K562 (cell line): Measurements from ENCODE around the gene EVI5. TPM values are rescaled to one million over a fixed set of nuclear protein-coding genes. Genes with fewer than 3 reads are reported as not detected.

Experiments used
- ATAC-seq: fragments of 200-7000 bp; cut with Tn5 transposase; 3 replicates; pipeline ENCODE4 v1.9.1; 2020; ENCODE audit warnings: moderate library complexity
- BruUV-seq: library from RNA; stranded (reverse); fragments of 400-500 nt; replicated peaks from 2 replicates; lab custom pipeline; 2021; lab: Mats Ljungman, UMichigan
- CTCF ChIA-PET: fragments of 300-600 bp; formaldehyde crosslinking; extraction: SDS; loops from one replicate; lab custom pipeline; 2021; ENCODE audit warnings: low intra/inter-chr PET ratio; lab: Yijun Ruan, JAX
- POLR2A ChIA-PET: fragments of 300-600, 350-650 bp; sonication (Branson Sonifier 250); formaldehyde crosslinking; extraction: SDS; loops from one replicate; lab custom pipeline; 2021; ENCODE audit warnings: antibody characterized with exemption, inconsistent platforms; lab: Yijun Ruan, JAX
- DNase-seq, 4 experiments: peaks; one replicate each; pipeline versions ENCODE4 v3.0.0 to v3.0.0-alpha.2; 2011 to 2018; ENCODE audit warnings: low spot score in 3 of 4, mixed read lengths in 3 of 4; ENCODE audit errors: extremely low read depth in 1 of 4
- FAIRE-seq: peaks from 2 replicates; lab custom pipeline; 2011; peaks lifted over from hg19 to GRCh38; lab: Jason Lieb, UNC
- H2AFZ ChIP-seq: 2 replicates; pipeline ENCODE4 v1.6.0; 2011; ENCODE audit warnings: low read depth, low read length, control low read depth, inconsistent platforms
- H3K27ac ChIP-seq: fragments of 200-600 bp; 3 replicates; pipeline ENCODE4 v1.8.0; 2011; ENCODE audit warnings: low read depth, mild to moderate bottlenecking, control low read depth, inconsistent platforms, low read length, moderate library complexity, mixed read lengths; ENCODE audit errors: extremely low read depth
- H3K27me3 ChIP-seq, 2 experiments: fragments of 300-600 bp in 1 of 2; 2 replicates in 1 of 2; 3 replicates in 1 of 2; pipeline versions ENCODE4 v1.6.0 to v1.8.0; 2011; ENCODE audit warnings: inconsistent platforms in 2 of 2, low read length in 2 of 2, mild to moderate bottlenecking in 1 of 2, mixed read lengths in 1 of 2, moderate library complexity in 1 of 2; ENCODE audit not compliant: control insufficient read depth in 2 of 2, insufficient read depth in 2 of 2
- H3K36me3 ChIP-seq: fragments of 300-600 bp; 3 replicates; pipeline ENCODE4 v1.8.0; 2011; ENCODE audit warnings: mild to moderate bottlenecking, low read length, inconsistent platforms; ENCODE audit not compliant: control insufficient read depth, insufficient read depth
- H3K4me1 ChIP-seq, 2 experiments: fragments of 200-600 bp in 1 of 2; replicated peaks in 1 of 2; 2 replicates in 1 of 2; 3 replicates in 1 of 2; pipeline versions ENCODE4 v1.5.1 to v1.8.0; 2011; ENCODE audit warnings: inconsistent platforms in 2 of 2, low read length in 2 of 2, mild to moderate bottlenecking in 1 of 2, mixed read lengths in 1 of 2, moderate library complexity in 1 of 2; ENCODE audit not compliant: control insufficient read depth in 2 of 2, insufficient read depth in 2 of 2
- H3K4me2 ChIP-seq: 2 replicates; pipeline ENCODE4 v1.6.1; 2011; ENCODE audit warnings: low read length, control low read depth, inconsistent platforms, mixed read lengths; ENCODE audit not compliant: insufficient read depth
- H3K4me3 ChIP-seq: fragments of 200-600 bp; sonication (generic), shearing (Covaris generic); 2 replicates; pipeline ENCODE4 v1.5.1; 2016; ENCODE audit warnings: control low read depth, inconsistent platforms
- H3K79me2 ChIP-seq: fragments of 200-600 bp; 3 replicates; pipeline ENCODE4 v1.8.0; 2011; ENCODE audit warnings: low read length, inconsistent platforms; ENCODE audit not compliant: control insufficient read depth, insufficient read depth
- H3K9ac ChIP-seq, 2 experiments: 2 replicates each; pipeline versions ENCODE4 v1.6.0 to v1.6.1; 2011; ENCODE audit warnings: low read depth in 2 of 2, low read length in 2 of 2, control low read depth in 1 of 2, inconsistent platforms in 1 of 2, mild to moderate bottlenecking in 1 of 2, mixed read lengths in 1 of 2; ENCODE audit not compliant: insufficient read depth in 1 of 2
- H3K9me1 ChIP-seq: one replicate; pipeline ENCODE4 v1.6.0; 2011; ENCODE audit warnings: inconsistent platforms, mild to moderate bottlenecking, low read length, moderate library complexity; ENCODE audit not compliant: control insufficient read depth, insufficient read depth
- H3K9me3 ChIP-seq: replicated peaks from 2 replicates; pipeline ENCODE4 v1.5.1; 2011; ENCODE audit warnings: low read depth, low read length, inconsistent platforms; ENCODE audit not compliant: control insufficient read depth, insufficient read depth
- H4K20me1 ChIP-seq: replicated peaks from 2 replicates; pipeline ENCODE4 v1.6.1; 2011; ENCODE audit warnings: low read length, inconsistent platforms, mixed read lengths; ENCODE audit not compliant: control insufficient read depth, insufficient read depth
- CBX5 ChIP-seq: IDR thresholded peaks from 2 replicates; pipeline ENCODE4 v1.6.1; 2014; ENCODE audit warnings: low read depth, borderline replicate concordance
- CEBPG ChIP-seq, 3 experiments: fragments of 200-800 bp in 1 of 3; sonication (Bioruptor generic) in 1 of 3; sonication (generic) in 1 of 3; formaldehyde crosslinking in 1 of 3; IDR thresholded peaks in 2 of 3; conservative IDR thresholded peaks in 1 of 3; 2 replicates each; pipeline versions ENCODE4 v1.6.1 to v1.8.0; 2016 to 2022; ENCODE audit warnings: missing compliant biosample characterization in 2 of 3, missing genetic modification characterization in 2 of 3, mild to moderate bottlenecking in 1 of 3, missing genetic modification reagents in 1 of 3
- DACH1 ChIP-seq: fragments of 450-650 bp; IDR thresholded peaks from 2 replicates; pipeline ENCODE4 v1.6.1; 2018; ENCODE audit not compliant: partially characterized antibody
- ETV1 ChIP-seq: fragments of 450-650 bp; conservative IDR thresholded peaks from 2 replicates; pipeline ENCODE4 v1.6.1; 2016; ENCODE audit warnings: missing genetic modification characterization, control low read depth, low read depth, missing compliant biosample characterization
- KLF16 ChIP-seq: IDR thresholded peaks from 2 replicates; pipeline ENCODE4 v1.6.1; 2016; ENCODE audit warnings: antibody characterized with exemption
- MTA3 ChIP-seq: fragments of 450-650 bp; formaldehyde crosslinking; IDR thresholded peaks from 2 replicates; pipeline ENCODE4 v1.6.1; 2017; ENCODE audit warnings: mild to moderate bottlenecking, borderline replicate concordance
- PHB ChIP-seq: fragments of 250-450 bp; sonication (Bioruptor Pico); IDR thresholded peaks from 2 replicates; pipeline ENCODE4 v1.5.0; 2021
- SMARCA5 ChIP-seq: fragments of 450-650 bp; IDR thresholded peaks from 2 replicates; pipeline ENCODE4 v1.6.1; 2016
- ZC3H8 ChIP-seq: fragments of 450-650 bp; IDR thresholded peaks from 2 replicates; pipeline ENCODE4 v1.6.1; 2017
- ZNF311 ChIP-seq: fragments of 250-450 bp; sonication (Bioruptor Pico); IDR thresholded peaks from 2 replicates; pipeline ENCODE4 v1.4.0; 2020; ENCODE audit warnings: mild to moderate bottlenecking, moderate library complexity
- ZNF324 ChIP-seq: fragments of 250-450 bp; sonication (Bioruptor Pico); IDR thresholded peaks from 2 replicates; pipeline ENCODE4 v1.4.0; 2020; ENCODE audit warnings: mild to moderate bottlenecking
- ZNF699 ChIP-seq: fragments of 250-450 bp; sonication (Bioruptor Pico); IDR thresholded peaks from 2 replicates; pipeline ENCODE4 v1.8.0; 2021; ENCODE audit warnings: mild to moderate bottlenecking, moderate library complexity; ENCODE audit not compliant: insufficient replicate concordance
- ZNF75A ChIP-seq: fragments of 450-650 bp; formaldehyde crosslinking; IDR thresholded peaks from 2 replicates; pipeline ENCODE4 v1.4.0; 2020; ENCODE audit warnings: mild to moderate bottlenecking
- WGBS: fragments of 100-300 bp; shearing (Covaris generic); methylation state at CpG from one replicate; pipeline ENCODE4 v1.1.6; 2016; ENCODE audit warnings: low coverage, mixed read lengths; ENCODE audit not compliant: insufficient coverage; ENCODE audit errors: missing lambda C conversion rate; 5-methylcytosine and 5-hydroxymethylcytosine counted together
- in situ Hi-C: fragments of 300-500 bp; cut with MboI; formaldehyde crosslinking; loops from 4 replicates; pipeline ENCODE4 v1.15.0; 2018; ENCODE audit warnings: inconsistent platforms, mixed read lengths
- intact Hi-C: fragments of 100-400 bp; cut with micrococcal nuclease; formaldehyde crosslinking; loops from 2 replicates; pipeline ENCODE4 v1.14.2; 2022
- polyA plus RNA-seq, 8 experiments: library from polyadenylated mRNA; depleted of rRNA in 4 of 8; stranded (reverse) in 5 of 8; unstranded in 3 of 8; fragments of >200 nt; fragmentation: Nextera tagmentation in 2 of 8; fragmentation: Illumina TruSeq in 1 of 8; extraction: Ambion mirVana in 2 of 8; extraction: Trizol in 1 of 8; gene quantifications; 2 replicates each; pipeline versions ENCODE4 v1.2.1 to v1.2.3, GENCODE V29; 2011 to 2014; ENCODE audit warnings: inconsistent platforms in 1 of 8, missing spikeins in 1 of 8
- total RNA-seq, 7 experiments: library from RNA; depleted of rRNA in 6 of 7; stranded (reverse); fragments of >200 nt in 6 of 7; fragmentation: Illumina TruSeq in 2 of 7; extraction: Trizol in 2 of 7; gene quantifications; 2 replicates each; pipeline versions ENCODE4 v1.2.1 to v1.2.3, GENCODE V29; 2011 to 2021; ENCODE audit warnings: low replicate concordance in 1 of 7
- TF ChIP-seq, protein P1 (sequence below): fragments of 150-350 bp; IDR thresholded peaks from 2 replicates; pipeline ENCODE4 v1.6.1; 2014; ENCODE audit warnings: low read depth, mild to moderate bottlenecking, low read length, borderline replicate concordance
- TF ChIP-seq, protein P2 (sequence below), 2 experiments: fragments of 450-650 bp in 1 of 2; sonication (generic) in 1 of 2; formaldehyde crosslinking in 1 of 2; IDR thresholded peaks in 1 of 2; conservative IDR thresholded peaks in 1 of 2; 2 replicates each; pipeline versions ENCODE4 v1.6.1 to v1.8.1; 2016 to 2023; ENCODE audit warnings: mild to moderate bottlenecking in 2 of 2, moderate library complexity in 2 of 2, inconsistent platforms in 1 of 2, missing genetic modification reagents in 1 of 2

Gene EVI5
- total and polyA plus RNA-seq, 9 of the 15 experiments (the other 6 are each of a cell fraction or from before 2014, with no cell fraction given) = 1.7 to 50.1 (median 13.7) TPM

DNA sequence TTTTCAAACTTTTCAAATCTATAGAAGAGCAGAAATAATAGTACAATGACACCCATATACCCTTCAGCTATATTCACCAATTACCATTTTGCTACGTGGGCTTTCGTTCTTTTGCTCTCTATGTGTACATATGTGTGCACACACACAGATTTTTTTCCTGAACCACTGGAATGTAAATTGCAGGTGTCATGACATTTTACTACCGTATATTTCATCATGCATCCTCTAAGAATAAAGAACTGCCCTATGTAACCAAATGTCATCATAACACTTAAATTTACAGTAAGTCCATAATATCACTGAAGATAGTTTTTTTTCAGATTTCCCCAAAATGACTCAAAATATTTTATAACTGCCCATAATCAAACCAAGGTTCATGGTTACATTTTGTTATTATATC lies 209.8 kb downstream of the EVI5 start:
- FAIRE-seq (no peak), ATAC-seq (no peak), DNase-seq (no peak)
- no peaks in the 10 kb centered on the region for H3K79me2 ChIP-seq
- POLR2A ChIA-PET = no interaction called here
- 74% methylated on average over 3 of the region's 3 CpGs for WGBS
- H3K36me3 ChIP-seq = no peaks in the 10 kb centered on the region
- H3K4me3 ChIP-seq = no peak overlapping the region
- H3K27ac ChIP-seq = no peak overlapping the region
- in situ Hi-C loops (no loop called here), intact Hi-C loops (no loop called here)
- H3K9me3 ChIP-seq = no peaks in the 10 kb centered on the region
- BruUV-seq = no TSS peak
- H3K27me3 ChIP-seq = no peaks in the 10 kb centered on the region
- H3K4me2 ChIP-seq = no peak overlapping the region
- no peaks in the 10 kb centered on the region for H4K20me1 ChIP-seq
- no peak overlapping the region for H2AFZ ChIP-seq
- CTCF ChIA-PET = no interaction called here
- H3K9me1 ChIP-seq = no peaks in the 10 kb centered on the region
- TF ChIP-seq ZNF324 (CRISPR knock-in tag) = no peak
- no peak for TF ChIP-seq ZNF311 (CRISPR knock-in tag)
- no peak for TF ChIP-seq MTA3
- no peak for TF ChIP-seq ETV1 (tag)
- no peak for TF ChIP-seq PHB (CRISPR knock-in tag)
- TF ChIP-seq CEBPG (CRISPR knock-in tag; IDR thresholded peaks at IDR 0.05) = no peak
- peak in 1 of 2 experiments; percentile 77; a peak in 2 of 4 replicates for TF ChIP-seq CEBPG (tag; conservative IDR thresholded peaks at IDR 0.05 in 1 of 2, IDR thresholded peaks at IDR 0.05 in 1 of 2)
- no peak for TF ChIP-seq DACH1
- TF ChIP-seq KLF16 = no peak
- TF ChIP-seq ZC3H8 = no peak
- TF ChIP-seq ZNF75A (CRISPR knock-in tag) = no peak
- TF ChIP-seq, protein P1, sequence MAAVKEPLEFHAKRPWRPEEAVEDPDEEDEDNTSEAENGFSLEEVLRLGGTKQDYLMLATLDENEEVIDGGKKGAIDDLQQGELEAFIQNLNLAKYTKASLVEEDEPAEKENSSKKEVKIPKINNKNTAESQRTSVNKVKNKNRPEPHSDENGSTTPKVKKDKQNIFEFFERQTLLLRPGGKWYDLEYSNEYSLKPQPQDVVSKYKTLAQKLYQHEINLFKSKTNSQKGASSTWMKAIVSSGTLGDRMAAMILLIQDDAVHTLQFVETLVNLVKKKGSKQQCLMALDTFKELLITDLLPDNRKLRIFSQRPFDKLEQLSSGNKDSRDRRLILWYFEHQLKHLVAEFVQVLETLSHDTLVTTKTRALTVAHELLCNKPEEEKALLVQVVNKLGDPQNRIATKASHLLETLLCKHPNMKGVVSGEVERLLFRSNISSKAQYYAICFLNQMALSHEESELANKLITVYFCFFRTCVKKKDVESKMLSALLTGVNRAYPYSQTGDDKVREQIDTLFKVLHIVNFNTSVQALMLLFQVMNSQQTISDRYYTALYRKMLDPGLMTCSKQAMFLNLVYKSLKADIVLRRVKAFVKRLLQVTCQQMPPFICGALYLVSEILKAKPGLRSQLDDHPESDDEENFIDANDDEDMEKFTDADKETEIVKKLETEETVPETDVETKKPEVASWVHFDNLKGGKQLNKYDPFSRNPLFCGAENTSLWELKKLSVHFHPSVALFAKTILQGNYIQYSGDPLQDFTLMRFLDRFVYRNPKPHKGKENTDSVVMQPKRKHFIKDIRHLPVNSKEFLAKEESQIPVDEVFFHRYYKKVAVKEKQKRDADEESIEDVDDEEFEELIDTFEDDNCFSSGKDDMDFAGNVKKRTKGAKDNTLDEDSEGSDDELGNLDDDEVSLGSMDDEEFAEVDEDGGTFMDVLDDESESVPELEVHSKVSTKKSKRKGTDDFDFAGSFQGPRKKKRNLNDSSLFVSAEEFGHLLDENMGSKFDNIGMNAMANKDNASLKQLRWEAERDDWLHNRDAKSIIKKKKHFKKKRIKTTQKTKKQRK = no peak
- TF ChIP-seq ZNF699 = no peak
- TF ChIP-seq, protein P2, sequence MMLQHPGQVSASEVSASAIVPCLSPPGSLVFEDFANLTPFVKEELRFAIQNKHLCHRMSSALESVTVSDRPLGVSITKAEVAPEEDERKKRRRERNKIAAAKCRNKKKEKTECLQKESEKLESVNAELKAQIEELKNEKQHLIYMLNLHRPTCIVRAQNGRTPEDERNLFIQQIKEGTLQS (IDR thresholded peaks at IDR 0.05) = peak; percentile 20; the same call in 1 of the 2 replicates
- TF ChIP-seq, protein P2 (CRISPR knock-in tag; conservative IDR thresholded peaks at IDR 0.05) = no peak
- no peak for TF ChIP-seq SMARCA5
- no peak for TF ChIP-seq CBX5
- H3K4me1 ChIP-seq = no peaks in the 10 kb centered on the region
- no peak overlapping the region for H3K9ac ChIP-seq
